ENCODE data around the gene PSG6.
"Not testable (repeated sequence)": the region's sequence is repeated elsewhere in the genome, so short reads cannot be mapped to it uniquely, and the experiment has no call there.

GRCh38 chr19:42906162-42906561, 11.5 kb downstream of the PSG6 start:
- TF ChIP-seq, protein P1, sequence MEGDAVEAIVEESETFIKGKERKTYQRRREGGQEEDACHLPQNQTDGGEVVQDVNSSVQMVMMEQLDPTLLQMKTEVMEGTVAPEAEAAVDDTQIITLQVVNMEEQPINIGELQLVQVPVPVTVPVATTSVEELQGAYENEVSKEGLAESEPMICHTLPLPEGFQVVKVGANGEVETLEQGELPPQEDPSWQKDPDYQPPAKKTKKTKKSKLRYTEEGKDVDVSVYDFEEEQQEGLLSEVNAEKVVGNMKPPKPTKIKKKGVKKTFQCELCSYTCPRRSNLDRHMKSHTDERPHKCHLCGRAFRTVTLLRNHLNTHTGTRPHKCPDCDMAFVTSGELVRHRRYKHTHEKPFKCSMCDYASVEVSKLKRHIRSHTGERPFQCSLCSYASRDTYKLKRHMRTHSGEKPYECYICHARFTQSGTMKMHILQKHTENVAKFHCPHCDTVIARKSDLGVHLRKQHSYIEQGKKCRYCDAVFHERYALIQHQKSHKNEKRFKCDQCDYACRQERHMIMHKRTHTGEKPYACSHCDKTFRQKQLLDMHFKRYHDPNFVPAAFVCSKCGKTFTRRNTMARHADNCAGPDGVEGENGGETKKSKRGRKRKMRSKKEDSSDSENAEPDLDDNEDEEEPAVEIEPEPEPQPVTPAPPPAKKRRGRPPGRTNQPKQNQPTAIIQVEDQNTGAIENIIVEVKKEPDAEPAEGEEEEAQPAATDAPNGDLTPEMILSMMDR (IDR thresholded peaks at IDR 0.05): not testable (repeated sequence)
- TF ChIP-seq POLR2A, POLR2AphosphoS5 (IDR thresholded peaks at IDR 0.05): not testable (repeated sequence)
